Endothelial cell of umbilical vein (primary cell): Measurements from ENCODE around the gene TGFA. TPM values are rescaled to one million over a fixed set of nuclear protein-coding genes. Genes with fewer than 3 reads are reported as not detected.

Source experiments
- BruUV-seq: library from RNA; stranded (reverse); fragments of 400-500 nt; replicated peaks from 2 replicates; lab custom pipeline; 2021; lab: Mats Ljungman, UMichigan
- CTCF ChIA-PET: fragments of 300-600, 350-600 bp; sonication (Branson Sonifier 250); formaldehyde crosslinking; loops from one replicate; lab custom pipeline; 2021; ENCODE audit warnings: antibody characterized with exemption, inconsistent platforms; lab: Charles Lee
- POLR2A ChIA-PET: fragments of 300-600, 350-600 bp; sonication (Branson Sonifier 250); formaldehyde crosslinking; loops from one replicate; lab custom pipeline; 2021; ENCODE audit warnings: antibody characterized with exemption, inconsistent platforms; lab: Charles Lee
- DNase-seq: peaks from one replicate; pipeline ENCODE4 v3.0.0-alpha.2; 2011; ENCODE audit warnings: low read depth, low spot score
- FAIRE-seq: peaks from 2 replicates; lab custom pipeline; 2011; peaks lifted over from hg19 to GRCh38; lab: Jason Lieb, UNC
- H2AFZ ChIP-seq: 2 replicates; pipeline ENCODE4 v1.6.0; 2012; ENCODE audit warnings: low read depth, low read length, control low read depth, inconsistent platforms
- H3K27ac ChIP-seq: 2 replicates; pipeline ENCODE4 v1.5.1; 2011; ENCODE audit warnings: low read depth, mild to moderate bottlenecking, control low read depth, low read length, moderate library complexity; ENCODE audit not compliant: insufficient read depth
- H3K27me3 ChIP-seq, 2 experiments: 2 replicates each; pipeline versions ENCODE4 v1.6.0 to v1.6.1; 2011; ENCODE audit warnings: low read length in 2 of 2, mixed read lengths in 1 of 2; ENCODE audit not compliant: control insufficient read depth in 2 of 2, insufficient read depth in 2 of 2
- H3K36me3 ChIP-seq, 2 experiments: 2 replicates in 1 of 2; 3 replicates in 1 of 2; pipeline ENCODE4 v1.5.1; 2011; ENCODE audit warnings: low read length in 2 of 2, mild to moderate bottlenecking in 1 of 2, moderate library complexity in 1 of 2; ENCODE audit not compliant: control insufficient read depth in 2 of 2, insufficient read depth in 2 of 2; ENCODE audit errors: extremely low read depth in 1 of 2
- H3K4me1 ChIP-seq: 3 replicates; pipeline ENCODE4 v1.5.1; 2011; ENCODE audit warnings: mild to moderate bottlenecking, low read length; ENCODE audit not compliant: control insufficient read depth, insufficient read depth; ENCODE audit errors: extremely low read depth
- H3K4me2 ChIP-seq: 2 replicates; pipeline ENCODE4 v1.6.1; 2011; ENCODE audit warnings: low read length, control low read depth, mixed read lengths; ENCODE audit not compliant: insufficient read depth
- H3K4me3 ChIP-seq, 3 experiments: fragments of 200-600 bp in 1 of 3; sonication (generic), shearing (Covaris generic) in 1 of 3; replicated peaks in 1 of 3; 2 replicates each; pipeline ENCODE4 v1.5.1; 2011 to 2016; ENCODE audit warnings: control low read depth in 3 of 3, low read length in 3 of 3, mild to moderate bottlenecking in 2 of 3, inconsistent platforms in 1 of 3, low read depth in 1 of 3, moderate library complexity in 1 of 3; ENCODE audit not compliant: insufficient read depth in 1 of 3
- H3K79me2 ChIP-seq: 2 replicates; pipeline ENCODE4 v1.6.0; 2012; ENCODE audit warnings: low read length, inconsistent platforms; ENCODE audit not compliant: control insufficient read depth, insufficient read depth
- H3K9ac ChIP-seq: replicated peaks from 2 replicates; pipeline ENCODE3; 2011; ENCODE audit warnings: low read length, control low read depth; ENCODE audit not compliant: insufficient read depth; ENCODE audit errors: extremely low read depth
- H3K9me1 ChIP-seq: replicated peaks from 3 replicates; pipeline ENCODE4 v1.6.0; 2011; ENCODE audit warnings: mild to moderate bottlenecking, low read length; ENCODE audit not compliant: control insufficient read depth, insufficient read depth; ENCODE audit errors: extremely low read depth
- H3K9me3 ChIP-seq: replicated peaks from 2 replicates; pipeline ENCODE4 v1.5.1; 2012; ENCODE audit warnings: low read length, inconsistent platforms; ENCODE audit not compliant: control insufficient read depth, insufficient read depth
- H4K20me1 ChIP-seq: replicated peaks from 2 replicates; pipeline ENCODE3; 2011; ENCODE audit warnings: mild to moderate bottlenecking, low read length; ENCODE audit not compliant: control insufficient read depth, insufficient read depth; ENCODE audit errors: extremely low read depth
- EZH2 ChIP-seq: IDR thresholded peaks from 2 replicates; pipeline ENCODE4 v1.6.1; 2012; ENCODE audit warnings: borderline replicate concordance, low read depth, mild to moderate bottlenecking, moderate library complexity, low read length, inconsistent platforms; ENCODE audit not compliant: severe bottlenecking
- FOS ChIP-seq: IDR thresholded peaks from 2 replicates; pipeline ENCODE4 v1.6.1; 2011; ENCODE audit warnings: mild to moderate bottlenecking, low read length, moderate library complexity, borderline replicate concordance; ENCODE audit not compliant: insufficient read depth
- GATA2 ChIP-seq: IDR thresholded peaks from 2 replicates; pipeline ENCODE4 v1.7.0; 2011; ENCODE audit warnings: low read depth, mild to moderate bottlenecking, moderate library complexity, mixed read lengths, low read length; ENCODE audit not compliant: insufficient read length, insufficient read depth
- JUN ChIP-seq: IDR thresholded peaks from 2 replicates; pipeline ENCODE4 v1.6.1; 2011; ENCODE audit warnings: borderline replicate concordance, low read depth; ENCODE audit not compliant: insufficient read length, insufficient read depth
- MYC ChIP-seq: IDR thresholded peaks from one replicate; pipeline ENCODE4 v1.6.1; 2011; ENCODE audit warnings: mild to moderate bottlenecking, low read depth, low read length
- POLR2A ChIP-seq: IDR thresholded peaks from 2 replicates; pipeline ENCODE4 v1.6.1; 2012; ENCODE audit warnings: low read depth, mild to moderate bottlenecking, control low read depth, low read length
- POLR2AphosphoS5 ChIP-seq: IDR thresholded peaks from 2 replicates; pipeline ENCODE4 v1.6.1; 2012; ENCODE audit warnings: low read depth, mild to moderate bottlenecking, control low read depth, low read length, moderate library complexity; ENCODE audit not compliant: insufficient read depth
- dilution Hi-C: fragments of 300-500 bp; cut with MboI; formaldehyde crosslinking; loops from one replicate; pipeline ENCODE4 v1.15.0; 2019; ENCODE audit warnings: low sequenced_read_pairs; ENCODE audit not compliant: extremely low pct_ligation_motif_present
- intact Hi-C: fragments of 100-400 bp; cut with micrococcal nuclease; formaldehyde crosslinking; loops from one replicate; pipeline ENCODE4 v1.10.0; 2022
- polyA plus RNA-seq, 4 experiments: library from polyadenylated mRNA; depleted of rRNA in 3 of 4; stranded (reverse) in 3 of 4; unstranded in 1 of 4; fragments of >200 nt; gene quantifications; 2 replicates each; pipeline versions ENCODE4 v1.2.1 to v1.2.3, GENCODE V29; 2011 to 2012; ENCODE audit warnings: missing spikeins in 1 of 4
- total RNA-seq: library from RNA; stranded (reverse); gene quantifications from 2 replicates; pipeline ENCODE4 v1.2.3, GENCODE V29; 2021
- TF ChIP-seq, protein P1 (sequence below), 2 donors: IDR thresholded peaks; 1 replicate in 1 of 2; 2 replicates in 1 of 2; pipeline ENCODE4 v1.5.1; 2011; ENCODE audit warnings: low read length in 2 of 2, mild to moderate bottlenecking in 2 of 2, moderate library complexity in 2 of 2, control low read depth in 1 of 2, inconsistent platforms in 1 of 2, low read depth in 1 of 2; ENCODE audit not compliant: insufficient read depth in 1 of 2; ENCODE audit errors: extremely low read depth in 1 of 2
- TF ChIP-seq, protein P2 (sequence below): IDR thresholded peaks from 2 replicates; pipeline ENCODE4 v1.6.1; 2011; ENCODE audit not compliant: insufficient read depth, insufficient read length

TGFA gene
- total and polyA plus RNA-seq, 2 donors (not counting 3 experiments of a cell fraction or from before 2014, with no cell fraction given): 0.22 to 0.32 TPM

DNA sequence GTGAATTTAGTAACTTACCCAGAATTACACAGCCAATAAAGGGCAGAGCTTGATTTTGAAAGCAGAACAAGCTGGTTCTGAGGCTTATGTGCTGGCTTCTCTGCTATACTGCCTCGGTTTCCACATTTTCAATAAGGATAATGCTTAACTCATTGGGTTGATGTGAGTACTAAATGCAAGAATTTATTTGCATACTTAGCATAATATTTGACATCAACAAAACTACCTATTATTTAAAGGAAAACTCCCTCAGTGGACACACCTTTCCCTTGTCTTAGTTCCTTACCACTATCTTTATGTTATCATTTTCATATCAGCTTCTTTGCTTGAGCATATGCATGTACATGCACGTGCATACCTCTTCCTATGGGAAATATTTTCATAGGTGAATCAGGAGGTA is 3.0 kb upstream of the TGFA start:
- H3K4me1 ChIP-seq: peaks cover 9% of the 10 kb centered on the region
- no TSS peak for BruUV-seq
- no peaks in the 10 kb centered on the region for H4K20me1 ChIP-seq
- H3K9me1 ChIP-seq: no peaks in the 10 kb centered on the region
- no peak overlapping the region for H3K9ac ChIP-seq
- no peaks in the 10 kb centered on the region for H3K36me3 ChIP-seq
- ChIA-PET POLR2A (no interaction called here), CTCF (interaction anchor here (0.8 to 5.4 kb wide), 5 partner anchors 8 to 252 kb away, joined by 3 to 41 read pairs (median 3); no protein-coding TSS in a partner anchor)
- TF ChIP-seq FOS (no peak), POLR2AphosphoS5 (no peak), EZH2 (no peak), POLR2A (no peak), GATA2 (no peak), MYC (no peak), JUN (no peak)
- TF ChIP-seq, protein P1, sequence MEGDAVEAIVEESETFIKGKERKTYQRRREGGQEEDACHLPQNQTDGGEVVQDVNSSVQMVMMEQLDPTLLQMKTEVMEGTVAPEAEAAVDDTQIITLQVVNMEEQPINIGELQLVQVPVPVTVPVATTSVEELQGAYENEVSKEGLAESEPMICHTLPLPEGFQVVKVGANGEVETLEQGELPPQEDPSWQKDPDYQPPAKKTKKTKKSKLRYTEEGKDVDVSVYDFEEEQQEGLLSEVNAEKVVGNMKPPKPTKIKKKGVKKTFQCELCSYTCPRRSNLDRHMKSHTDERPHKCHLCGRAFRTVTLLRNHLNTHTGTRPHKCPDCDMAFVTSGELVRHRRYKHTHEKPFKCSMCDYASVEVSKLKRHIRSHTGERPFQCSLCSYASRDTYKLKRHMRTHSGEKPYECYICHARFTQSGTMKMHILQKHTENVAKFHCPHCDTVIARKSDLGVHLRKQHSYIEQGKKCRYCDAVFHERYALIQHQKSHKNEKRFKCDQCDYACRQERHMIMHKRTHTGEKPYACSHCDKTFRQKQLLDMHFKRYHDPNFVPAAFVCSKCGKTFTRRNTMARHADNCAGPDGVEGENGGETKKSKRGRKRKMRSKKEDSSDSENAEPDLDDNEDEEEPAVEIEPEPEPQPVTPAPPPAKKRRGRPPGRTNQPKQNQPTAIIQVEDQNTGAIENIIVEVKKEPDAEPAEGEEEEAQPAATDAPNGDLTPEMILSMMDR (IDR thresholded peaks at IDR 0.05; ENCODE audit: extremely low read depth in 1 of 2, insufficient read depth in 1 of 2, low read depth in 1 of 2, low read length in 2 of 2): no peak
- TF ChIP-seq, protein P2, sequence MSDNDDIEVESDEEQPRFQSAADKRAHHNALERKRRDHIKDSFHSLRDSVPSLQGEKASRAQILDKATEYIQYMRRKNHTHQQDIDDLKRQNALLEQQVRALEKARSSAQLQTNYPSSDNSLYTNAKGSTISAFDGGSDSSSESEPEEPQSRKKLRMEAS: no peak
- no peak for DNase-seq
- no peak overlapping the region for H3K27ac ChIP-seq
- dilution Hi-C loops (no loop called here), intact Hi-C loops (no loop called here)
- H3K9me3 ChIP-seq: no peaks in the 10 kb centered on the region
- H3K4me2 ChIP-seq: no peak overlapping the region
- peaks cover 37% of the 10 kb centered on the region in 2 experiments for H3K27me3 ChIP-seq
- H3K79me2 ChIP-seq: no peaks in the 10 kb centered on the region
- no peak overlapping the region for H2AFZ ChIP-seq
- no peak for FAIRE-seq
- no peak overlapping the region for H3K4me3 ChIP-seq
